VCaP (cell line): ENCODE results near the gene CCDC57.

Source experiments
- H3K27ac ChIP-seq: fragments of 450-650 bp; 2 replicates; pipeline ENCODE4 v1.5.1; 2017
- TF ChIP-seq, protein P1 (sequence below): fragments of 450-650 bp; conservative IDR thresholded peaks from 2 replicates; pipeline ENCODE4 v1.5.1; 2017; ENCODE audit warnings: mild to moderate bottlenecking, moderate library complexity

Gene CCDC57, protein sequence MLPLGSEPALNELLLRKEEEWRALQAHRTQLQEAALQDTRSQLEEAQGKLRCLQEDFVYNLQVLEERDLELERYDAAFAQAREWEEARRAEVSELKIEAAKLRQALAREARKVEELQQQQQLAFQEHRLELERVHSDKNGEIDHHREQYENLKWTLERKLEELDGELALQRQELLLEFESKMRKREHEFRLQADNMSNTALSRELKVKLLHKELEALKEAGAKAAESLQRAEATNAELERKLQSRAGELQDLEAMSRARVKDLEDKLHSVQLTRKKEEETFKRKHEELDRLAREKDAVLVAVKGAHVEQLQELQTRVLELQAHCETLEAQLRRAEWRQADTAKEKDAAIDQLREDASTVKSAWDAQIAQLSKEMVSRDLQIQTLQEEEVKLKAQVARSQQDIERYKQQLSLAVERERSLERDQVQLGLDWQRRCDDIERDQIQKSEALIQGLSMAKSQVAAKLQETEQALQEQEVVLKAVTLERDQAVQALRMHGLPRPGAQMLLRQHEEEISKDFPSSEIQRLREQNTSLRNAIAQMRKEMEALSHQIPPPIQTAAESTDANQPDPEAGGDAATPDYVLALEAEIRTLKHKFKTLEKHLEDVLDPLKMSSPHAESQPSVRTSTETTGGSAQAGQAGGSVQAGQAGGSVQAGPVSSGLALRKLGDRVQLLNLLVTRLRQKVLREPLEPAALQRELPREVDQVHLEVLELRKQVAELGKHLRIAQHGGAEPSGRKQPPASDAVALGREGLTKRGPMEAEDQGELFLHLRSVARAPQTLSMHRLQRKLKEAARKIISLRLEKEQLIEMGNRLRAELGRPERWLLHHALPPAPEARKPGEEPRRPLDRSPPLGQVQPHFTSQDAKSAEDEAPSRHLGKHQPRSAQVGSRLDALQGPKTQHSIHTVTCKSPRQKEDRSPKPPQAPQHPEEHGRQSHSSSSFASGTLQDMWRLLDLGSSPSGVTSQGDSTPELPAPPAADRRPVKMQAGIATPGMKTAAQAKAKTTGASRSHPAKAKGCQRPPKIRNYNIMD

DNA sequence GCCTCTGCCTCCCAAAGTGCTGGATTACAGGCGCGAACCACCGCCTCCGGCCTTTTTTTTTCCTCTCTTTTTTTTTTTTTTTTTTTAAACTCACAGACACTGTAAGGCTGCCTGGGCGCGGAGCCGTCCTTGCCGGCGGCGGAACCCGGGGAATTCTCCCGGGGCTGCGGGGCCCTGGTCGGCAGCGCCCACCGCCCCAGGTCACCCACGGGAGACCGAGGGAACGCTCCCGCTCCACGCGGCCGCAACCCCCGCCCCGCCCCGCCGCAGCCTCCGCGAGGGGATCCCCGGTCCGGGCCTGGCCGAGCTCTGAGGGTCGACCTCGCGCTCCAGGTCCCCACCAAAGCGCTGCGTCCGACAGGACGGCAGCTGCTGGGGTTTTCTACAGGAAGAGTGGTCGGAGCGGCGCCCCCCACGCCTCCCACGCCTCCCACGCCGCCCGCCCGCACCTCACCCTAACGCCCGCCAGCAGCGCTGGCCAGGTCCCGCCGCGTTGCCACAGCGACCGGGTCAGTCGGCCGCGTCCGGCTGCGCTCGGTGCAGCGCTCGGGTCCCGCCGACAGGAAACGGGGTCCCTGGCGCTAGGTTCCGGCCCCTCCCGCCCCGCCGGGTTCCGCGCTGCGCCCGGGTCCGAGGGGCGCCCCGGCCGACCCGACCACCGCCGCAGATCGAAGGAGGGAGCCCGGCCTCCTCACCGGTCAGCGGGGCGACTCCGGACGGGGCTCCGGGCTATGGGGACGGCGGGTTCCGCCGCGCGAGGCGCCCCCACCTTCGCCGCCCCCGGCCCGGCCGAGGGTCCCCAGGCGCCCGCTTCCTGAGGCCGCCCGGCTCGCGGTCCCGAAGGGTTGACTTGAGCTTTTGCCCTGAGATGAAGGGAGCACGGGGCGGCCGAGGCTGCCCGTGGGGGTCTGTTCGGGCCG lies at the start of gene CCDC57:
TSS of gene CCDC57 (minus strand) at position 512 of the 920 bp plus-strand sequence. CDS start 10,898 bp downstream, outside the sequence.
- peak within 1 kb of the TSS; percentile 91 for H3K27ac ChIP-seq
- TF ChIP-seq, protein P1, sequence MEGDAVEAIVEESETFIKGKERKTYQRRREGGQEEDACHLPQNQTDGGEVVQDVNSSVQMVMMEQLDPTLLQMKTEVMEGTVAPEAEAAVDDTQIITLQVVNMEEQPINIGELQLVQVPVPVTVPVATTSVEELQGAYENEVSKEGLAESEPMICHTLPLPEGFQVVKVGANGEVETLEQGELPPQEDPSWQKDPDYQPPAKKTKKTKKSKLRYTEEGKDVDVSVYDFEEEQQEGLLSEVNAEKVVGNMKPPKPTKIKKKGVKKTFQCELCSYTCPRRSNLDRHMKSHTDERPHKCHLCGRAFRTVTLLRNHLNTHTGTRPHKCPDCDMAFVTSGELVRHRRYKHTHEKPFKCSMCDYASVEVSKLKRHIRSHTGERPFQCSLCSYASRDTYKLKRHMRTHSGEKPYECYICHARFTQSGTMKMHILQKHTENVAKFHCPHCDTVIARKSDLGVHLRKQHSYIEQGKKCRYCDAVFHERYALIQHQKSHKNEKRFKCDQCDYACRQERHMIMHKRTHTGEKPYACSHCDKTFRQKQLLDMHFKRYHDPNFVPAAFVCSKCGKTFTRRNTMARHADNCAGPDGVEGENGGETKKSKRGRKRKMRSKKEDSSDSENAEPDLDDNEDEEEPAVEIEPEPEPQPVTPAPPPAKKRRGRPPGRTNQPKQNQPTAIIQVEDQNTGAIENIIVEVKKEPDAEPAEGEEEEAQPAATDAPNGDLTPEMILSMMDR: no peak

DNA sequence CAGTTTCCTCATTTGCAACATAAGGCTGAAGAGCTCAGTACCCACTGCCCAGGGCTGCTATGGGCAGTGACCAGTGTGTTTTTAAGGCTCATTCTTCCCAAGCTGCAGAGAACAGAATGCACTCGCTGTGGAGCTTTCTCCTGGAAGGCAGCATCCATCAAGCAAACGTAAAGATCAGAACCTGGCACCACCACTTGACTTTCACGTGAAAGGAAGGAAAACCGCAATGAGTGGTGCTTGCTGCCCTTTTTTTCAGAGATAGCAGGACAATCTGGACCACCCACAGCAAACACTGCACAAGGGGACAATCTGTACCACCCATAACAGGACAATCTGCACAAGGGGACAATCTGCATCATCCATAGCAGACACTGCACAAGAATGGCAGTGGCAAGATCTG lies 49.7 kb upstream of the CCDC57 start:
- TF ChIP-seq, protein P1: no peak
- H3K27ac ChIP-seq: 0 out of 2 replicates have a peak overlapping the region, but pooled peaks have one; percentile 77

DNA sequence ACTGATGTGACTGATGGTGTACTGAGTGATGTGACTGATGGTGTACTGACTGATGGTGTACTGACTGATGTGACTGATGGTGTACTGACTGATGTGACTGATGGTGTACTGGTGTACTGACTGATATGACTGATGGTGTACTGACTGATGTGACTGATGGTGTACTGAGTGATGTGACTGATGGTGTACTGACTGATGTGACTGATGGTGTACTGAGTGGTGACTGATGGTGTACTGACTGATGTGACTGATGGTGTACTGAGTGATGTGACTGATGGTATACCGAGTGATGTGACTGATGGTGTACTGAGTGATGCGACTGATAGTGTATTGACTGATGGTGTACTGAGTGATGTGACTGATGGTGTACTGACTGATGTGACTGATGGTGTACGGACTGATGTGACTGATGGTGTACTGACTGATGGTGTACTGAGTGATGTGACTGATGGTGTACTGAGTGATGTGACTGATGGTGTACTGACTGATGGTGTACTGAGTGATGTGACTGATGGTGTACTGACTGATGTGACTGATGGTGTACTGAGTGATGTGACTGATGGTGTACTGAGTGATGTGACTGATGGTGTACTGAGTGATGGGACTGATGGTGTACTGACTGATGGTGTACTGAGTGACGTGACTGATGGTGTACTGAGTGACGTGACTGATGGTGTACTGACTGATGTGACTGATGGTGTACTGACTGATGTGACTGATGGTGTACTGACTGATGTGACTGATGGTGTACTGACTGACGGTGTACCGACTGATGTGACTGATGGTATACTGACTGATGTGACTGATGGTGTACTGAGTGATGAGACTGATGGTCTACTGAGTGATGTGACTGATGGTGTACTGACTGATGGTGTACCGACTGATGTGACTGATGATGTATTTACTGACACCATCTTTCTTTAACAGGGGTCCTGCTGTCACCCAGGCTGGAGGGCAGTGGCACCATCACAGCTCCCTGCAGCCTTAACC lies 47.6 kb upstream of the CCDC57 start:
- peak overlapping the region; percentile 77 for H3K27ac ChIP-seq

DNA sequence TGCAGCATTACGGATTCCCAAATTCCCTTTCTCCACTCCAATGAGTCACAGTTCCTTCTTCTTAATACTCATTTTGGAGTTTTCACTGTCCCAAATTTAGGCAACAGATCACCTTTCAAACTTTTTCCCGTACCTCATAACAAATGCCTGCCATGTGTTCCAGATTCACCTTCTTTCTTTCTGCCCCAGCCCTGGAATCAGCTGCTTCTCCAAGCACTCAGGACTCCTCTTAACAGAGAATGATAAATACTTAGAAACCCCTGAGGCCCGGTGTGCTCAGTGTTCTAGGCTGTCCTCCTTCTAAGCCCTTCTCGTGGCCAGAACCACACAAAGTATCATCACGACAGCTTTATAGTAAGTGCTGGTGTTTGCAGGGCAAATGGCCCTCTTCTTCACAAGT lies 45.9 kb upstream of the CCDC57 start:
- TF ChIP-seq, protein P1: no peak

DNA sequence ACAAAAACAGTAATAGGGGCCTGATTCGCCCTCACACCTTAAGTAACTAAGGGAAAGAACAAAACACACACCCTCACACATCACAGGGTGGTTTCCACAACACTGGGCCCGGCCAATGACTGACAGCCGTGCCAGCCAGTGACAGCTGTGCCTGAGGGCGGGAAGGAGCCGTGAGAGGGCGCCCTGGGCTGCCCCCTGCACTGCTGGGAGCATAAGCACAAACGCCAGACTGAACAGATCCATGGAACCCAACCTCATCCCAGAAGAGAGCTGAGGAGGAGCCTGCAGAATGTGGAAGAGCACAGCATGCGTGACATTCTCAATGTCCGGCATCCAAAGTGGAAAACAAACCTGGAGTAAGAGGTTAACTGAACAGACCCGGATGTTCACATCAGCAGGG lies 44.8 kb upstream of the CCDC57 start:
- H3K27ac ChIP-seq: peak overlapping the region; percentile 77
- TF ChIP-seq, protein P1: no peak

More for the DNA sequence above, 45.9 kb upstream of the CCDC57 start:
- peak overlapping the region; percentile 77 for H3K27ac ChIP-seq

DNA sequence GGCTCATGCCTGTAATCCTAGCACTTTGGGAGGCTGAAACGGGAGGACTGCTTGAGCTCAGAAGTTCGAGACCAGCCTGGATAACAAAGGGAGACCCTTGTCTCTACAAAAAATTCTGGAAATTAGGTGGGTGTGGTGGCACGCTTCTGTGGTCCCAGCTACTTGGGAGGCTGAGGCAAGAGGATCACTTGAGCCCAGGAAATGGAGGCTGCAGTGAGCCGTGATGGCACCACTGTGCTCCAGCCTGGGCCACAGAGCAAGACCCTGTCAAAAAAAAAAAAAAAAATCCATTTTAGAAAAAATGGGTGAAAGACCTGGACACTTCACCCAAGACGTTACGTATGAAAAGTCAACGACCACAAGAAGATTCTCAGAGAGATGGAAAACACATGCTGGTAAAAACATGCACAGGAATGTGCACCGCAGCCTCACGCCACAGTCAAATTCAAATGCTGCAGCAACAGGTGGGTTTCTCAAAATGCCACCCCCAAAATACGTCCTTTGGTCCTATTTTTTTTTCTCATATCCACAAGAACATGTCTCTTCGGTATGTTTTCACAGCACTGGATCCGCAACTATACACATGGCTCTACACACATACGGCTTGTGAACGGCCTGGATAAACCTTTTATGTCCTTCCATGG lies 43.7 kb upstream of the CCDC57 start:
- TF ChIP-seq, protein P1: no peak
- H3K27ac ChIP-seq: peak overlapping the region; percentile 77
